Suprapubic skin (tissue), 3 donors: ENCODE results near the gene PNLIPRP3.

ENCODE experiments used
- CTCF ChIP-seq, 2 donors: fragments of 200-600 bp in 1 of 2; fragments of 450-650 bp in 1 of 2; sonication (generic) in 1 of 2; IDR thresholded peaks; one replicate each; pipeline ENCODE4 v1.5.1; 2016 to 2019; ENCODE audit warnings: antibody characterized with exemption in 2 of 2, mild to moderate bottlenecking in 1 of 2, moderate library complexity in 1 of 2
- POLR2A ChIP-seq, 2 donors: fragments of 450-650 bp; IDR thresholded peaks; one replicate each; pipeline ENCODE4 v1.6.1; 2017; ENCODE audit warnings: antibody characterized with exemption in 2 of 2, mild to moderate bottlenecking in 2 of 2, moderate library complexity in 2 of 2

GRCh38 chr10:116457488-116457887 is 29.8 kb downstream of the PNLIPRP3 start:
- no peak for TF ChIP-seq POLR2A (IDR thresholded peaks at IDR 0.05)
- no peak for TF ChIP-seq CTCF (IDR thresholded peaks at IDR 0.05)
